Measurements from ENCODE around the gene GLIPR1.
"Not testable (repeated sequence)": the region's sequence is repeated elsewhere in the genome, so short reads cannot be mapped to it uniquely, and the experiment has no call there.

GLIPR1 gene

GRCh38 chr12:75457191-75457590, 23.4 kb upstream of the GLIPR1 start:
- TF ChIP-seq, protein P1, sequence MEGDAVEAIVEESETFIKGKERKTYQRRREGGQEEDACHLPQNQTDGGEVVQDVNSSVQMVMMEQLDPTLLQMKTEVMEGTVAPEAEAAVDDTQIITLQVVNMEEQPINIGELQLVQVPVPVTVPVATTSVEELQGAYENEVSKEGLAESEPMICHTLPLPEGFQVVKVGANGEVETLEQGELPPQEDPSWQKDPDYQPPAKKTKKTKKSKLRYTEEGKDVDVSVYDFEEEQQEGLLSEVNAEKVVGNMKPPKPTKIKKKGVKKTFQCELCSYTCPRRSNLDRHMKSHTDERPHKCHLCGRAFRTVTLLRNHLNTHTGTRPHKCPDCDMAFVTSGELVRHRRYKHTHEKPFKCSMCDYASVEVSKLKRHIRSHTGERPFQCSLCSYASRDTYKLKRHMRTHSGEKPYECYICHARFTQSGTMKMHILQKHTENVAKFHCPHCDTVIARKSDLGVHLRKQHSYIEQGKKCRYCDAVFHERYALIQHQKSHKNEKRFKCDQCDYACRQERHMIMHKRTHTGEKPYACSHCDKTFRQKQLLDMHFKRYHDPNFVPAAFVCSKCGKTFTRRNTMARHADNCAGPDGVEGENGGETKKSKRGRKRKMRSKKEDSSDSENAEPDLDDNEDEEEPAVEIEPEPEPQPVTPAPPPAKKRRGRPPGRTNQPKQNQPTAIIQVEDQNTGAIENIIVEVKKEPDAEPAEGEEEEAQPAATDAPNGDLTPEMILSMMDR (IDR thresholded peaks at IDR 0.05; ENCODE audit: low read depth, low read length, missing control alignments): no peak
- H3K4me3 ChIP-seq (ENCODE audit: low read depth, low read length): no peak overlapping the region
- no peak for DNase-seq (ENCODE audit: low read depth)

DNA sequence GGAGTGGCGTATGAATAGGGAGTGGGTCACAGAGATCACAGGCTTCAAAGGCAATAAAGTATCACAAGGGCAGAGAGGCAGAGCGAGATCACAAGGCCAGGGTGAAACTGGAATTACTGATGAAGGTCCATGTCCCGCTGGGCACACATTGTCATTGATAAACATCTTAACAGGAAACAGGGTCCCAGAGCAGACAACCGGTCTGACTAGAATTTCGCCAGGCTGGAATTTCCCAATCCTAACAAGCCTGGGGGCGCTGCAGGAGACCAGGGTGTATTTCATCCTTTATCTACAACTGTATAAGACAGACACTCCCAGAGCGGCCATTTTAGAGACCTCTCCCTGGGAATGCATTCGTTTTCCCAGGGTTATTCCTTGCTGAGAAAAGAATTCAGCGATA, 22.7 kb upstream of the GLIPR1 start:
- not testable (repeated sequence) for DNase-seq (ENCODE audit: low read depth); H3K4me3 ChIP-seq (ENCODE audit: low read depth, low read length)

DNA sequence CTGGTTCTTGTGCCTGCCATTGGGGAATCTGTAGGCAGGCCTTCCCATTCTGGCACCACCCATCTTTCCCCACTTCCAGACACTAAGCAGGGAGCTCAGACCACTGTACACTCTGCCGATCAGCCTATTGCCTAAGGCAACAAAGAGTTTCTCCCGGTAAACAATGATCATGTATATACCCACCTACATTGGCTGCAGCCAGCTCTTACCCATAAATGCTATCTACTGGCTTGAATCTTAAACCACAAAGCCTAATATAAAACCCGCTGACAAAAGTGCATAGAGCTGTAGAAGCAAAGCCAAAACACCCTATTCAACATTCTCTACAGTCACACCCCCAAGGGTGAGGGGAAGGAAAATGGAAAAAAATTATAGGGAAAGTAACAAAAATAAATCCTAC, 20.8 kb upstream of the GLIPR1 start:
- TF ChIP-seq, protein P1 (IDR thresholded peaks at IDR 0.05; ENCODE audit: low read depth, low read length, missing control alignments): no peak
- no peak overlapping the region for H3K4me3 ChIP-seq (ENCODE audit: low read depth, low read length)
- no peak for DNase-seq (ENCODE audit: low read depth)

GRCh38 chr12:75460204-75460603, 20.4 kb upstream of the GLIPR1 start:
- no peak for DNase-seq (ENCODE audit: low read depth)
- TF ChIP-seq, protein P1 (IDR thresholded peaks at IDR 0.05; ENCODE audit: low read depth, low read length, missing control alignments): no peak
- H3K4me3 ChIP-seq (ENCODE audit: low read depth, low read length): no peak overlapping the region

GRCh38 chr12:75471902-75472890, 8.4 kb upstream of the GLIPR1 start:
- TF ChIP-seq, protein P1 (IDR thresholded peaks at IDR 0.05; ENCODE audit: low read depth, low read length, missing control alignments): no peak
- DNase-seq (ENCODE audit: low read depth): no peak
- no peak overlapping the region for H3K4me3 ChIP-seq (ENCODE audit: low read depth, low read length)

- TF ChIP-seq, protein P1 (IDR thresholded peaks at IDR 0.05; ENCODE audit: low read depth, low read length, missing control alignments): no peak
- no peak overlapping the region for H3K4me3 ChIP-seq (ENCODE audit: low read depth, low read length)
- no peak for DNase-seq (ENCODE audit: low read depth)
Observed at GRCh38 chr12:75474116-75474515, 6.4 kb upstream of the GLIPR1 start.

GRCh38 chr12:75476071-75476470, 4.5 kb upstream of the GLIPR1 start:
- no peak for DNase-seq (ENCODE audit: low read depth)
- H3K4me3 ChIP-seq (ENCODE audit: low read depth, low read length): no peak overlapping the region
- TF ChIP-seq, protein P1 (IDR thresholded peaks at IDR 0.05; ENCODE audit: low read depth, low read length, missing control alignments): no peak

Measured in GM12864 (cell line).